GM18861 (cell line): Measurements from ENCODE around the gene MLANA.

Experiments
- ATAC-seq: cut with Tn5 transposase; IDR thresholded peaks from one replicate; pipeline ENCODE4 v1.9.1; 2021; ENCODE audit not compliant: unreplicated experiment

MLANA gene

GRCh38 chr9:5899292-5899691 lies 8.6 kb downstream of the MLANA start:
- no peak for ATAC-seq

- ATAC-seq, result no peak
Measured at GRCh38 chr9:5900622-5901021, 9.9 kb downstream of the MLANA start.

- no peak for ATAC-seq
Measured at GRCh38 chr9:5902377-5902776, 11.7 kb downstream of the MLANA start.

- no peak for ATAC-seq
Measured at GRCh38 chr9:5908918-5909317, 18.2 kb downstream of the MLANA start.

- no peak for ATAC-seq
Measured at GRCh38 chr9:5909976-5910375, 19.3 kb downstream of the MLANA start.

- ATAC-seq, result no peak
Measured at GRCh38 chr9:5910413-5911057, 19.8 kb downstream of the MLANA start.

GRCh38 chr9:5915438-5915837 lies 24.7 kb downstream of the MLANA start:
- ATAC-seq, result no peak

- ATAC-seq, result no peak
Measured at GRCh38 chr9:5917273-5917672, 26.6 kb downstream of the MLANA start.

- ATAC-seq, result no peak
Measured at GRCh38 chr9:5917888-5918287, 27.2 kb downstream of the MLANA start.

GRCh38 chr9:5918460-5918859 lies 27.8 kb downstream of the MLANA start:
- no peak for ATAC-seq

GRCh38 chr9:5920860-5921328 lies 30.2 kb downstream of the MLANA start:
- ATAC-seq, result peak; percentile 90

- ATAC-seq, result peak; percentile 37
Measured at GRCh38 chr9:5922192-5922591, 31.5 kb downstream of the MLANA start.

- ATAC-seq, result peak; percentile 71
Measured at GRCh38 chr9:5931657-5932056, 41.0 kb downstream of the MLANA start.

GRCh38 chr9:5938449-5938848 lies 47.8 kb downstream of the MLANA start:
- ATAC-seq, result no peak

GRCh38 chr9:5939530-5939929 lies 48.8 kb downstream of the MLANA start:
- ATAC-seq, result no peak

GRCh38 chr9:5941214-5941613 lies 50.5 kb downstream of the MLANA start:
- ATAC-seq, result no peak

GRCh38 chr9:5945112-5945511 lies 54.4 kb downstream of the MLANA start:
- no peak for ATAC-seq

GRCh38 chr9:5947912-5948311 lies 57.2 kb downstream of the MLANA start:
- no peak for ATAC-seq

GRCh38 chr9:5949103-5949699 lies 58.5 kb downstream of the MLANA start:
- ATAC-seq, result peak; percentile 70

GRCh38 chr9:5950261-5950660 lies 59.6 kb downstream of the MLANA start:
- no peak for ATAC-seq

GRCh38 chr9:5951686-5952211 lies 61.1 kb downstream of the MLANA start:
- ATAC-seq, result no peak
